DMS153 treated with DMSO at 0.1 percent for 48 hours (cell line): ENCODE measurements around the gene CADM3.

Experiments
- DNase-seq: peaks from one replicate; lab custom pipeline; 2025; ENCODE audit not compliant: unreplicated experiment; lab: John Stamatoyannopoulos, UW

The CADM3 gene

GRCh38 chr1:159204161-159205141, 33.0 kb downstream of the CADM3 start, which contains the start of gene ACKR1:
TSS of gene ACKR1 (plus strand) at chr1:159204875. CDS start at chr1:159204960, 85 bp downstream.
- DNase-seq, result no peak

- DNase-seq, result no peak
Observed at GRCh38 chr1:159205225-159205624, 33.8 kb downstream of the CADM3 start.

GRCh38 chr1:159206110-159206509, 34.7 kb downstream of the CADM3 start:
- DNase-seq, result no peak

GRCh38 chr1:159207080-159207479, 35.7 kb downstream of the CADM3 start:
- DNase-seq, result no peak

GRCh38 chr1:159207774-159208173, 36.4 kb downstream of the CADM3 start:
- DNase-seq, result no peak

GRCh38 chr1:159208175-159208825, 36.9 kb downstream of the CADM3 start:
- no peak for DNase-seq

- DNase-seq, result no peak
Observed at GRCh38 chr1:159209061-159209460, 37.6 kb downstream of the CADM3 start.

GRCh38 chr1:159211331-159212136, 40.1 kb downstream of the CADM3 start:
- DNase-seq, result peak; percentile 29

- no peak for DNase-seq
Observed at GRCh38 chr1:159212596-159212995, 41.2 kb downstream of the CADM3 start.

GRCh38 chr1:159214149-159214760, 42.8 kb downstream of the CADM3 start:
- peak; percentile 32 for DNase-seq

GRCh38 chr1:159218649-159219636, 47.5 kb downstream of the CADM3 start:
- DNase-seq, result no peak

- DNase-seq, result no peak
Observed at GRCh38 chr1:159222075-159222865, 50.9 kb downstream of the CADM3 start.

GRCh38 chr1:159223004-159223403, 51.6 kb downstream of the CADM3 start:
- no peak for DNase-seq

- DNase-seq, result no peak
Observed at GRCh38 chr1:159228554-159228953, 57.1 kb downstream of the CADM3 start.

- no peak for DNase-seq
Observed at GRCh38 chr1:159229260-159229885, 58.0 kb downstream of the CADM3 start.

GRCh38 chr1:159229896-159230295, 58.5 kb downstream of the CADM3 start:
- no peak for DNase-seq

GRCh38 chr1:159239551-159240220, 68.3 kb downstream of the CADM3 start:
- DNase-seq, result no peak

- DNase-seq, result no peak
Observed at GRCh38 chr1:159247266-159247665, 75.9 kb downstream of the CADM3 start.
